22Rv1 (cell line): ENCODE results near the gene MUCL3.

Experiments
- CTCF ChIP-seq: fragments of 450-650 bp; IDR thresholded peaks from 2 replicates; pipeline ENCODE4 v1.5.1; 2017; ENCODE audit warnings: mild to moderate bottlenecking
- ZFX ChIP-seq: fragments of 450-650 bp; IDR thresholded peaks from 2 replicates; pipeline ENCODE4 v1.6.1; 2017; ENCODE audit warnings: antibody characterized with exemption, borderline replicate concordance

DNA sequence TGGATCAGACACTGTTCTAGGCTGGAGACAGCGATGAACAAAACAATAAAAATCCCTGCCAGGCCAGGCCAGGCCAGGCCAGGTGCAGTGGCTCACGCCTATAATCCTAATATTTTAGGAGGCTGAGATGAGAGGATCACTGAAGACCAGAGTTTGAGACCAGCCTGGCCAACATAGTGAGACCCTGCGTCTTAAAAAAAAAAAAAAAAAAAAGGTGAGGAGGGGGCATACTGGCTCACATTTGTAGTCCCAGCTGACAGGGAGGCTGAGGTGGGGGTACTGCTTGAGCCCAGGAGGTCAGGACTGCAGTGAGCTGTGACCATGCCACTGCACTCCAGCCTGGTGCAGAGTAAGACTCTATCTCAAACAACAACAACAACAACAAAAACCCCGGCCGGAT is 4.5 kb downstream of the MUCL3 start:
- no peak for TF ChIP-seq CTCF
- TF ChIP-seq ZFX = no peak
